ENCODE data around the gene CDC5L. TPM values are rescaled to one million over a fixed set of nuclear protein-coding genes. Genes with fewer than 3 reads are reported as not detected.

The CDC5L gene
- polyA plus RNA-seq, 1 of the 3 experiments (the other 2 are of a cell fraction): 6.0 TPM

- H3K79me2 ChIP-seq (ENCODE audit: insufficient read depth): no peaks in the 10 kb centered on the region
- no peaks in the 10 kb centered on the region for H3K36me3 ChIP-seq (replicated peaks in 1 of 2; ENCODE audit: control insufficient read depth in 1 of 2, insufficient read depth in 2 of 2, low read length in 1 of 2)
- H3K4me3 ChIP-seq (ENCODE audit: low read depth in 2 of 2, low read length in 1 of 2): no peak overlapping the region
- H4K20me1 ChIP-seq (ENCODE audit: insufficient read depth): no peaks in the 10 kb centered on the region
- H3K9me3 ChIP-seq: no peaks in the 10 kb centered on the region
- no peak overlapping the region for H2AFZ ChIP-seq (ENCODE audit: low read depth)
- no peaks in the 10 kb centered on the region for H3K27me3 ChIP-seq (ENCODE audit: insufficient read depth)
- H3F3A ChIP-seq (replicated peaks; ENCODE audit: insufficient read depth): no peaks in the 10 kb centered on the region
- H3K4me1 ChIP-seq (ENCODE audit: control insufficient read depth in 1 of 2, insufficient read depth in 2 of 2, low read depth in 1 of 2, low read length in 1 of 2): peaks cover 4 to 6% of the 10 kb centered on the region in 2 experiments; a peak in 2 of 4 replicates
- 84% methylated on average over 11 of the region's 11 CpGs for WGBS (ENCODE audit: low lambda C conversion rate)
- H3K27ac ChIP-seq (ENCODE audit: low read depth in 2 of 2, low read length in 1 of 2): no peak overlapping the region
- CTCF ChIA-PET: interaction anchor here (1.3 kb wide), 1 partner anchor 1452 kb away, joined by 3 read pairs; no protein-coding TSS in a partner anchor
- H3K4me2 ChIP-seq: no peak overlapping the region
- no peaks in the 10 kb centered on the region for H3K9me2 ChIP-seq
- POLR2A ChIA-PET: no interaction called here
- H3K9ac ChIP-seq: no peak overlapping the region
- DNase-seq: no peak
- TF ChIP-seq MEF2A (IDR thresholded peaks at IDR 0.05; ENCODE audit: borderline replicate concordance, low read depth): no peak
- no peak for TF ChIP-seq POLR2AphosphoS5 (IDR thresholded peaks at IDR 0.05; ENCODE audit: low read depth, low read length)
Measured at GRCh38 chr6:44478591-44479254, 91.2 kb downstream of the CDC5L start.

- ChIA-PET POLR2A (no interaction called here), CTCF (interaction anchor here (1.1 kb wide), 1 partner anchor 1235 kb away, joined by 3 read pairs; no protein-coding TSS in a partner anchor)
- Histone ChIP-seq H2AFZ (ENCODE audit: low read depth) (no peak overlapping the region), H3K9me2 (no peaks in the 10 kb centered on the region), H4K20me1 (ENCODE audit: insufficient read depth) (no peaks in the 10 kb centered on the region), H3K27me3 (ENCODE audit: insufficient read depth) (no peaks in the 10 kb centered on the region), H3K4me2 (no peak overlapping the region), H3F3A (replicated peaks; ENCODE audit: insufficient read depth) (no peaks in the 10 kb centered on the region), H3K9me3 (no peaks in the 10 kb centered on the region), H3K9ac (no peak overlapping the region), H3K79me2 (ENCODE audit: insufficient read depth) (no peaks in the 10 kb centered on the region), H3K4me3 (ENCODE audit: low read depth in 2 of 2, low read length in 1 of 2) (no peak overlapping the region), H3K4me1 (ENCODE audit: control insufficient read depth in 1 of 2, insufficient read depth in 2 of 2, low read depth in 1 of 2, low read length in 1 of 2) (peaks cover 4 to 6% of the 10 kb centered on the region in 2 experiments; a peak in 2 of 4 replicates), H3K27ac (ENCODE audit: low read depth in 2 of 2, low read length in 1 of 2) (no peak overlapping the region), H3K36me3 (replicated peaks in 1 of 2; ENCODE audit: control insufficient read depth in 1 of 2, insufficient read depth in 2 of 2, low read length in 1 of 2) (no peaks in the 10 kb centered on the region)
- no peak for DNase-seq
- TF ChIP-seq RAD21 (IDR thresholded peaks at IDR 0.05; ENCODE audit: low read length) (no peak), NRF1 (IDR thresholded peaks at IDR 0.05; ENCODE audit: low read depth, low read length) (no peak), GATA2 (CRISPR knock-in tag; IDR thresholded peaks at IDR 0.05) (no peak)
- 78% methylated on average over 9 of the region's 13 CpGs for WGBS (ENCODE audit: low lambda C conversion rate)
Measured at GRCh38 chr6:44480097-44480541, 92.6 kb downstream of the CDC5L start.

GRCh38 chr6:44481056-44481455 is 93.5 kb downstream of the CDC5L start:
- peaks cover under 1% of the 10 kb centered on the region in 2 experiments; a peak in 2 of 4 replicates for H3K4me1 ChIP-seq (ENCODE audit: control insufficient read depth in 1 of 2, insufficient read depth in 2 of 2, low read depth in 1 of 2, low read length in 1 of 2)
- H3K4me3 ChIP-seq (ENCODE audit: low read depth in 2 of 2, low read length in 1 of 2): no peak overlapping the region
- H3K9ac ChIP-seq: no peak overlapping the region
- H3K36me3 ChIP-seq (replicated peaks in 1 of 2; ENCODE audit: control insufficient read depth in 1 of 2, insufficient read depth in 2 of 2, low read length in 1 of 2): no peaks in the 10 kb centered on the region
- DNase-seq: no peak
- no peak for TF ChIP-seq RXRA (IDR thresholded peaks at IDR 0.05; ENCODE audit: borderline replicate concordance, low read depth)
- no peak for TF ChIP-seq CHD2 (IDR thresholded peaks at IDR 0.05; ENCODE audit: low read length, partially characterized antibody)
- TF ChIP-seq ZBTB33 (IDR thresholded peaks at IDR 0.05; ENCODE audit: borderline replicate concordance, low read depth): no peak
- no peak for TF ChIP-seq USF2 (IDR thresholded peaks at IDR 0.05; ENCODE audit: borderline replicate concordance, low read depth, low read length)
- no peak for TF ChIP-seq GABPA (IDR thresholded peaks at IDR 0.05; ENCODE audit: low read depth)
- TF ChIP-seq JUND (IDR thresholded peaks at IDR 0.05): no peak
- CTCF ChIA-PET: no interaction called here
- H3K4me2 ChIP-seq: no peak overlapping the region
- H3K9me2 ChIP-seq: no peaks in the 10 kb centered on the region
- WGBS (ENCODE audit: low lambda C conversion rate): 97% methylated on average over 6 of the region's 6 CpGs
- no peak overlapping the region for H3K27ac ChIP-seq (ENCODE audit: low read depth in 2 of 2, low read length in 1 of 2)
- no peaks in the 10 kb centered on the region for H3K9me3 ChIP-seq
- POLR2A ChIA-PET: no interaction called here
- H3K27me3 ChIP-seq (ENCODE audit: insufficient read depth): no peaks in the 10 kb centered on the region
- no peaks in the 10 kb centered on the region for H4K20me1 ChIP-seq (ENCODE audit: insufficient read depth)
- no peaks in the 10 kb centered on the region for H3K79me2 ChIP-seq (ENCODE audit: insufficient read depth)
- H3F3A ChIP-seq (replicated peaks; ENCODE audit: insufficient read depth): no peaks in the 10 kb centered on the region
- H2AFZ ChIP-seq (ENCODE audit: low read depth): no peak overlapping the region

Measured in SK-N-SH (cell line).